ENCODE data around the gene PTPN9. TPM values are rescaled to one million over a fixed set of nuclear protein-coding genes. Genes with fewer than 3 reads are reported as not detected.
A peak's percentile ranks its signal among the peaks of the same experiment; 100 is the strongest.
"Not testable (repeated sequence)": the region's sequence is repeated elsewhere in the genome, so short reads cannot be mapped to it uniquely, and the experiment has no call there.

The PTPN9 gene
- total RNA-seq, 1 donor from 2014 or later = 23.6 TPM

DNA sequence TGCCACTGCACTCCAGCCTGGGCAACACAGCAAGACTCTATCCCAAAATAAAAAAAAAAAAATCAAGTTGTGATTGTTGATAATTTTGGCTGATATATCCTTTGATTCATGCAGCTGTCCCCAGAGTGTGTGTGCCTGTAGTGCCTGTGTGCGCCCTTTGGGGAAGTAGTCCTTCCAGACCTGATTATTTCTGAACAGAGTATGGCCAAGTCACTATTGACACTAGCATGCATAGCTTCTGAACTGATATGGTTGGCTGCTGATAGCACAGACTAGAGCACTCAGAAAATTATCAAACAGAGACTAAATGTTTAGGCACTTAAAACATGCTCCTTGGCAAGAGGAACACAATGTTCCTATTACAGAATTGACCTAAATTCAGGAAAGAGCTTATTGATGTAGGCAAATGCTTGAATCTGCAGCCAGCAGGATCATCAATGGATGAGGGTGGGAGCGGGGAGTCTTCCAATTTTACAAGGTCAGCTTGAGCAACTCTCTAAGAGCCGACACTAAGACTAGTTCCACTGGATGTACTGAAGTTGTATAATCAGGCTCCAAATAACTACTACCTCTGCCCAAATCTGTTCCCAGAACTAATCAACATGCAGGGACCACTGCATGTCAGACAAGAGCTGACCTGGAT, 17.7 kb upstream of the PTPN9 start:
- peaks cover 36% of the 10 kb centered on the region for H3K4me1 Mint-ChIP-seq
- H3K27ac Mint-ChIP-seq = peak overlapping the region; percentile 85
- no peak for DNase-seq
- H3K36me3 Mint-ChIP-seq (ENCODE audit: low read depth) = peaks cover 50% of the 10 kb centered on the region
- no peaks in the 10 kb centered on the region for H3K9me3 Mint-ChIP-seq
- H3K27me3 Mint-ChIP-seq = no peaks in the 10 kb centered on the region
- peak overlapping the region; percentile 74 for H3K4me3 Mint-ChIP-seq
- intact Hi-C loops (cut with micrococcal nuclease) = loop anchor here (2.0 kb wide), 1 partner anchor 44 kb away; the partner anchor contains the start of gene IMP3

DNA sequence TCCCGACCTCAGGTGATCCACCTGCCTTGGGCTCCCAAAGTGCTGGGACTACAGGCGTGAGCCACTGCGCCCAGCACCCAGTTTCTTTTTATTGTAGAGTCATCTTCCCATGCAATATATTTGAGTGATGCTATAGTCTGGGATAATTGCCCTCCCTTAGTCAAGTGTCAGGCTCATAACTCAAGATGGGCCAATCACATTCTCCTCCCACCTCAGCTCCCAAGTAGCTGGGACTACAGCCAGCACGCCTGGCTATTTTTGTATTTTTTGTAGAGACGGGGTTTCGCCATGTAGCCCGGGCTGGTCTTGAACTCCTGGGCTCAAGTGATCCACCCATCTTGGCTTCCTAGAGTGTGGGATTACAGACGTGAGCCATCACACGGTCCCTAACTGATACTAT, 15.2 kb upstream of the PTPN9 start:
- no peak overlapping the region for H3K27ac Mint-ChIP-seq
- H3K27me3 Mint-ChIP-seq = no peaks in the 10 kb centered on the region
- H3K4me1 Mint-ChIP-seq = peaks cover 38% of the 10 kb centered on the region
- DNase-seq = no peak
- no peaks in the 10 kb centered on the region for H3K9me3 Mint-ChIP-seq
- peaks cover 43% of the 10 kb centered on the region for H3K36me3 Mint-ChIP-seq (ENCODE audit: low read depth)
- intact Hi-C loops (cut with micrococcal nuclease) = no loop called here
- H3K4me3 Mint-ChIP-seq = no peak overlapping the region

DNA sequence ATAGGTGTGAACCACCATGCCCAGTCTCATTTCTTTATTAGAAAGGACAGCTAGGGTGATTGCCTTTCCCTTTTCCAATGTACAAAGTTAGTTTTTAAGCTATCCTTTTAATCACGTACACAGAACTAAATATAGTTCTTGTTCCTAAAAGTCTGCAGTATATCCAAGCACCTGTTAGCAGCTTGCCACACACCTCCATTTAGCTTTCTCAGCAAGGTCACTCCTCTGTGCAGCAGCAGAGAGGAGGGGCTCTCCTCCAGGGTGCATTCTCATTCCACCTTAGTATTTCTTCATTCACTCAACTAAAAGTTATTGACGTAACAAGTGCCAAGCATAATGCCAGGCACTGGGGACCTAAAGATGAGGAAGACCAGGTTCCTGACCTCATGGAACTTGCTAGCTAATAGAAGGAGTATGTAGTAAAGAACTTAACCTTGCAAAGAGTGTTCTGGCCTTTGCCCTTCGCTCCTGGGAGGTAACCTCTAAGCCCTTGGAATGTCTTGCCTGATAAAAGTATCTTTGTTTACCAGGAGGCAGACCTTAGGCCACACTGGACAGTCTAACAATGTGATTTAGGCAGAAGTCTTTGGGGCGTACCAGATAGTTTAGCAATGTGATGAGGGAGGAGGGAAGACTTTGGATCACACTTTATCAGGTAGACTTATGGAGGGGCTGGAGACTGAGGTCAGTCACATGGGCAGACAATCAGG, 12.7 kb upstream of the PTPN9 start:
- DNase-seq = no peak
- no peak overlapping the region for H3K27ac Mint-ChIP-seq
- no peak overlapping the region for H3K4me3 Mint-ChIP-seq
- no peaks in the 10 kb centered on the region for H3K27me3 Mint-ChIP-seq
- H3K4me1 Mint-ChIP-seq = peaks cover 18% of the 10 kb centered on the region
- no peaks in the 10 kb centered on the region for H3K9me3 Mint-ChIP-seq
- peaks cover 38% of the 10 kb centered on the region for H3K36me3 Mint-ChIP-seq (ENCODE audit: low read depth)
- intact Hi-C loops (cut with micrococcal nuclease) = no loop called here

DNA sequence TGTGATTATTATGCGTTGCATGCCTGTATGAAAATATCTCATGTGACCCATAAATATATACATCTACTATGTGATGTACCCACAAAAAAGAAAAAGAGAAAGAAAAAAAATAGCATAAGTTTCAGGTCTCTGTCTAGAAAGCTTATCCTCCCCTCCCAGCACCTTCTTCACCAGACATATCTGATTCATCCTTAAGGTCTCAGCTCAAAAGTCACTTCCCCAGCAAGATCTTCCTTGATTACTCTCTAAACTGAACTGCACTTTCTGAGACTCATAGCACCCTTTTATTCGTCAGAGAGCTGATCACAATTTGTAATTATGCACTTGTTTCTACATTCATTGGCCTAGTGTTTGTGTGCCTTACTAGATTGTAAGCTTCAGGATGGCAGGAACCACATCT, 11.1 kb upstream of the PTPN9 start:
- no peak for DNase-seq
- Mint-ChIP-seq H3K36me3 (ENCODE audit: low read depth) (peaks cover 32% of the 10 kb centered on the region), H3K4me3 (no peak overlapping the region), H3K27me3 (no peaks in the 10 kb centered on the region), H3K27ac (peak overlapping the region; percentile 34), H3K4me1 (peaks cover 9% of the 10 kb centered on the region), H3K9me3 (no peaks in the 10 kb centered on the region)
- intact Hi-C loops (cut with micrococcal nuclease) = no loop called here

DNA sequence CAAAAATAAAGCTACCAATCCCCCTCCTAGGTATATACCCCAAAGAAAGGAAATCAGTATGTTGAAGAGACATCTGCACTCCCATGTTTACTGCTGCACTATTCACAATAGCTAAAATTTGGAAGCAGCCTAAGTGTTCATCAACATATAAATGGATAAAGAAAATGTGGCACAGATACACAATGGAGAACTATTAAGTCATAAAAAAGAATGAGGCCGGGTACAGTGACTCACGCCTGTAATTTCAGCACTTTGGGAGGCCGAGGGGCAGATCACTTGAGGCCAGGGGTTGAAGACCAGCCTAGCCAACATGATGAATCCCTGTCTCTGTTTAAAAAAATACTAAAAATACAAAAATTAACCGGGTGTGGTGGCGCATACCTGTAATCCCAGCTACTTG, 10.0 kb upstream of the PTPN9 start:
- Mint-ChIP-seq H3K4me3 (no peak overlapping the region), H3K27ac (no peak overlapping the region), H3K4me1 (peaks cover 9% of the 10 kb centered on the region), H3K9me3 (no peaks in the 10 kb centered on the region), H3K36me3 (ENCODE audit: low read depth) (peaks cover 31% of the 10 kb centered on the region), H3K27me3 (no peaks in the 10 kb centered on the region)
- intact Hi-C loops (cut with micrococcal nuclease) = no loop called here
- no peak for DNase-seq

DNA sequence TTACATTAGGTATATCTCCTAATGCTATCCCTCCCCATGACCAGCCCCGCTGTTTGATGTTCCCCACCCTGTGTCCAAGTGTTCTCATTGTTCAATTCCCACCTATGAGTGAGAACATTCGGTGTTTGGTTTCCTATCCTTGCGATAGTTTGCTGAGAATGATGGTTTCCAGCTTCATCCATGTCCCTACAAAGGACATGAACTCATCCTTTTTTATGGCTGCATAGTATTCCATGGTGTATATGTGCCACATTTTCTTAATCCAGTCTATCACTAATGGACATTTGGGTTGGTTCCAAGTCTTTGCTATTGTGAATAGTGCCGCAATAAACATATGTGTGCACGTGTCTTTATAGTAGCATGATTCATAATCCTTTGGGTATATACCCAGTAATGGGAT, 7.3 kb upstream of the PTPN9 start:
- H3K27me3 Mint-ChIP-seq; H3K27ac Mint-ChIP-seq; DNase-seq; H3K4me3 Mint-ChIP-seq; H3K4me1 Mint-ChIP-seq; intact Hi-C loops (cut with micrococcal nuclease); H3K9me3 Mint-ChIP-seq: not testable (repeated sequence)
- H3K36me3 Mint-ChIP-seq (ENCODE audit: low read depth) = peaks cover 26% of the 10 kb centered on the region

DNA sequence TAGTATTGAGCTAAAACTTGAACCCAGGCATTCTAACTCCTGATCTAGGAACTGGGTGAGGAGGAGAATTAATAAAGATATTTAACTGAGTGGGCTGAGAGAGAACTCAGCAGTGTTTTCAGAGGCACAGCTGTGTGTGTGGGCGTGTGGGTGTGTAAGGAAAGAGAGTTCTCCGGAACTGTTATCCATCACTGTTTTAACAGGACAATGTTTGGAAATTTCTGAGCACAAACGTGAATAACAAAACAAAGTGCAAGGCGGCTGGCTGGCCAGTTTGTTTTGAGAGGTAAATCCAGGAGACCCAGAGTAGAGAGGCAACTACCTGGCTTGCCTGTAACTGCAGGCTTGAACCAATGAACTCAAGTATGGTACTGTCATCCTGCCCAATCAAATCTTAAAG, 5.0 kb upstream of the PTPN9 start:
- no peaks in the 10 kb centered on the region for H3K27me3 Mint-ChIP-seq
- intact Hi-C loops (cut with micrococcal nuclease) = no loop called here
- no peaks in the 10 kb centered on the region for H3K9me3 Mint-ChIP-seq
- peaks cover 18% of the 10 kb centered on the region for H3K36me3 Mint-ChIP-seq (ENCODE audit: low read depth)
- H3K4me3 Mint-ChIP-seq = no peak overlapping the region
- peaks cover 5% of the 10 kb centered on the region for H3K4me1 Mint-ChIP-seq
- DNase-seq = no peak
- no peak overlapping the region for H3K27ac Mint-ChIP-seq

DNA sequence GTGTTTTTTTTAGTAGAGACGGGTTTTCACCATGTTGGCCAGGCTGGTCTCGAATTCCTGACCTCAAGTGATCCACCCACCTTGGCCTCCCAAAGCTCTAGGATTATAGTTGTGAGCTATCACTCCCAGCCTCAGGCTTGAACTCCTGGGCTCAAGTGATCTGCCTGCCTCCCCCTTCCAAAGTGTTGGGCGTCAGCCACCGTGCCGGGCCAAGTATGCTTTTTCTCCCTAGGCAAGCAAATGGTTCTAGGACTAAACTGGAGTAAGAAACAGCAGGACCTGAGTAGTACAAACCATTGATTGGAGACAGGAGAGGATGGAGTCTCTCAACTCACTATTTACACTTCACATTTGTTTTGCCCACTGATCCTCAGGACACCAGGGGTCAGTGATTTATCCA, 4.6 kb upstream of the PTPN9 start:
- H3K36me3 Mint-ChIP-seq (ENCODE audit: low read depth) = peaks cover 16% of the 10 kb centered on the region
- no peak for DNase-seq
- H3K4me1 Mint-ChIP-seq = peaks cover 5% of the 10 kb centered on the region
- no peaks in the 10 kb centered on the region for H3K27me3 Mint-ChIP-seq
- H3K4me3 Mint-ChIP-seq = no peak overlapping the region
- H3K27ac Mint-ChIP-seq = no peak overlapping the region
- intact Hi-C loops (cut with micrococcal nuclease) = no loop called here
- H3K9me3 Mint-ChIP-seq = no peaks in the 10 kb centered on the region

DNA sequence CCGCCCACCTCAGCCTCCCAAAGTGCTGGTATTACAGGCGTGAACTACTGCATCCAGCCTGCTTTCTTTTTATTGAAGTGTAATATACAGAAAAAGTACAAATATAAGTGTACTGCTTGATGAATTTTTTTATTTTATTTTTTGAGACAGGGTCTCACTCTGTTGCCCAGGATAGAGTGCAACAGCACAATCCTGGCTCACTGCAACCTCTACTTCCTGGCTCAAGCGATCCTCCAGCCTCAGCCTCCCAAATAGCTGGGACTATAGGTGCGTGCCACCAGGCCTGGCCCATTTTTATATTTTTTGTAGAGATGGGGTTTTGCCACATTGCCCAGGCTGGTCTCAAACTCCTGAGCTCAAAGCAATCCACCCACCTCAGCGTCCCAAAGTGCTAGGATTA, 3.8 kb upstream of the PTPN9 start:
- H3K9me3 Mint-ChIP-seq; H3K27ac Mint-ChIP-seq; H3K4me1 Mint-ChIP-seq; H3K27me3 Mint-ChIP-seq; intact Hi-C loops (cut with micrococcal nuclease); H3K4me3 Mint-ChIP-seq; DNase-seq: not testable (repeated sequence)
- H3K36me3 Mint-ChIP-seq (ENCODE audit: low read depth) = peaks cover 14% of the 10 kb centered on the region

DNA sequence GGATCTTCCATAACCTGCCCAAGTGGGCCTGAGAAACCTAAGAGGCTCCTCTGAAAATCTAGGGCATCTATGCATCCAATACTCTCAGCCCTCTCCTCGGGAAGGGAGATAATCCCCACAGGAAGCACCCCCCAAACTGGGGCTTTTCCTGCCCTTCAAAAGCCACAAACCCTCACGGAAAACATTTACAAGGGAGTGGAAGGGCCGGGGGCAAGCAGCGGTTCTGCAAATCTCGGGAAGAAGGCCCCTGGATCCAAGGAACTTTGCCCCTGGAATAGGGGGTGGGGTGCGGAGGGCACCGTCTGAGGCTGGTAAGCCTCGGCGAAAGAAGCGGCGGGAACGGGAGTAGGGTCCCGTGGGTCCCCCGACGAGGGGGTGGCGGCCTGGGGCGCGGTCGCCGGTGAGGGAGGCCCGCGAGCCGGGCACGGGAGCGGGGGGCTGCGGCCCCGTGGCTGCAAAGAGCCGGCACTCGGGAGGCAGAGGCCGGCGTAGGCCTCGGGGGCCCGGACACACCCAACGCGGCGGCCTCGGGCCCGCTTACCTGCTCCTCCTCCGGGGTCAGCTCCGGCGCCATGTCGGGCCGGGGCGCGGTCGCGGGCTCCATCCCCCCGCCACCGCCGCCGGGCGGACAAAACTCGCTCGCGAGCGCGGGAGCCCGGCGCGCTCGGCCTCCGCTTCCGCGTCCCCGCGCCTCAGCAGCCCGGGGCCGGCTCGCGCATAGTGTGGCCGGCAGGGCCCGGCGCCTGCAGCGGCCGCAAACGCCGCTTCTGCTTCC, 755 bp downstream of the PTPN9 start:
- Mint-ChIP-seq H3K27ac (peak overlapping the region; percentile 92), H3K4me1 (peaks cover 20% of the 10 kb centered on the region), H3K27me3 (no peaks in the 10 kb centered on the region), H3K9me3 (no peaks in the 10 kb centered on the region), H3K4me3 (peak overlapping the region; percentile 88), H3K36me3 (ENCODE audit: low read depth) (peaks cover 7% of the 10 kb centered on the region)
- intact Hi-C loops (cut with micrococcal nuclease) = loop anchor here (2.0 kb wide), 1 partner anchor 46 kb away; the partner anchor contains the start of gene SNUPN
- DNase-seq = peak; percentile 83

DNA sequence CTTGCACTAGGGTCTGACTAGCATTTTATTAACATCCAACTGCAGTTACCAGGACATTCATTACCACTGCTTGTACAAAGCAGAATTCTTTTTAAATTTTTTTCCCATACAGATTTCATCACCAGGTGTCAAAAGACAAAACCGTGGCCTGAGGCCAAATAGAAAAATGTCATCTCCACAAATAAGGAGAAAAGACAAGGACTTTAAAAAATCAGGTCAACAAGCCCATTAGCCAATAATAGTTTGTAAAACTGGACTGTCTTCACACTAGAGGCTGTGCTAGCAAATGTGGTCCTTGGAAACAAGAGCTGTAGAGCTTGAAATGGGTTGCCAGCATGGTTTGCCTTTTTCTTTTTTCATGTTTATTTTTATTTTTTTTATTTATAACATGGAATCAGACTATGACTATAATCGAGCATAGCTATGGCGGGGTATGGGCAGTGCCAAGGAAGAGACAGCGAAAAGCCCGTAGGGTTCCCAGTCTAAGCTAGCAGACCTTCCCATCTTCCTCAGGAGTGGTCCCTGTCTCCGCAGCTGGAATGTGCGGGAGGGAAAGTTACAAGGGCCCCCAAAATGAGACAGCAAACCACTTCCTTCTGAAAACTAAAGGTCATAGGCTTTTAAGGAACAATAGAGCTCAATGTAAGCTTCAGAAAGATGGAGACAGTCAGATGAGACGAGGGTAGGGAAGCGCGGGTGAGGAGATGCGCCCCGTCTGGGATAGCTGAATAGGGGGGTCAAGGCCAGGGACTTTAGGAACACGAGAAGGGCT, 1.5 kb downstream of the PTPN9 start:
- Mint-ChIP-seq H3K36me3 (ENCODE audit: low read depth) (peaks cover 7% of the 10 kb centered on the region), H3K27me3 (no peaks in the 10 kb centered on the region), H3K4me3 (peak overlapping the region; percentile 88), H3K9me3 (no peaks in the 10 kb centered on the region), H3K27ac (peak overlapping the region; percentile 92), H3K4me1 (peaks cover 25% of the 10 kb centered on the region)
- no peak for DNase-seq
- intact Hi-C loops (cut with micrococcal nuclease) = loop anchor here (2.0 kb wide), 1 partner anchor 47 kb away; the partner anchor contains the start of gene SNUPN

DNA sequence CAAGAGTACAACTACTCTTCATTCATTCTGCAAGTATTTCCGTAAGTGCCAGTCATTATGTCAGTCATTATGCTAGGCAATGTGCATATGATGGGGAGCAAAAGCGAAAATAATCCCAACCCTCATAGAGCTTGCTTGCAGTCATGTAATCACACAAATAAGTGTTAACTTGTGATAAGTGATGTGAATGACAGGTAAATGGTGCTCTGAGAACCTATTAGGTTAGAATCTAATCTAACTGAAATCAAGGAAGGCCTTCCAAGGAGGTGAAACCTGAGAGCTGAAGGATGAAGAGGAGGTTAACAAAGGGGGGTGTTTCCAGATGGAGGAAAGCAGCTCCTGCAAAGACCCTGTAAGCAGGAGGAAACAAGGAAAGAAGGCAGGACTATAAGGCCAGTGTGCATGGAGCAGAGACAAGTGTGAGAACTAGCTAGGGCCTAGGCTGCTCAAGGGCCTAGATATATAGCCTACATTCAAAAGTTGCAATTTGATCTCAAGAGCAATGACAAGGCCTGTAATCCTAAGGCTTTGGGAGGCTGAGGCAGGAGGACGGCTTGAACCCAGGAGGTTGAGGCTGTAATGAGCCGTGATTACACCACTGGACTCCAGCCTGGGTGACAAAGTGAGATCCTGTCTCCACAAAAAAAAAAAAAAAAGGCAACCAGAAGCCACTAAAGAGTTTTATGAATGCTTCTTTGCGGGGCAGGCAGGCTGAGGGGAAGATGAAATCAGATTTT, 5.3 kb downstream of the PTPN9 start:
- Mint-ChIP-seq H3K36me3 (ENCODE audit: low read depth) (peaks cover 16% of the 10 kb centered on the region), H3K4me3 (no peak overlapping the region), H3K4me1 (peaks cover 26% of the 10 kb centered on the region), H3K9me3 (no peaks in the 10 kb centered on the region), H3K27me3 (no peaks in the 10 kb centered on the region), H3K27ac (no peak overlapping the region)
- DNase-seq = no peak
- intact Hi-C loops (cut with micrococcal nuclease) = no loop called here

All from activated CD4-positive, alpha-beta T cell treated with anti-CD3 and anti-CD28 coated beads, Interleukin-2, amount 10 ng/mL, durations not matched to agents 24 days and 14 days (primary cell).